Ovary (tissue), 9 donors: ENCODE measurements around the gene TMEM30A. TPM values are rescaled to one million over a fixed set of nuclear protein-coding genes. Genes with fewer than 3 reads are reported as not detected.

ENCODE experiments used
- DNase-seq, 5 donors: peaks; one replicate each; pipeline ENCODE4 v3.0.0-alpha.2; 2019 to 2020
- H3K27ac ChIP-seq, 2 donors: fragments of 200-600 bp; one replicate each; pipeline versions ENCODE4 v1.5.1 to v1.8.0; 2019 to 2022
- H3K27me3 ChIP-seq: fragments of 200-600 bp; one replicate; pipeline ENCODE4 v1.8.0; 2022
- H3K36me3 ChIP-seq: fragments of 200-600 bp; sonication (generic); one replicate; pipeline ENCODE4 v1.5.1; 2019
- H3K4me1 ChIP-seq: one replicate; pipeline ENCODE4 v1.8.1; 2013; ENCODE audit warnings: mild to moderate bottlenecking, moderate library complexity; ENCODE audit not compliant: insufficient read depth
- H3K4me3 ChIP-seq: fragments of 200-600 bp; sonication (generic); one replicate; pipeline ENCODE4 v1.5.1; 2017
- H3K9me3 ChIP-seq, 2 donors: fragments of 200-600 bp in 1 of 2; sonication (generic) in 1 of 2; one replicate each; pipeline versions ENCODE4 v1.5.1 to v1.8.1; 2013 to 2019; ENCODE audit warnings: mild to moderate bottlenecking in 1 of 2, moderate library complexity in 1 of 2
- CTCF ChIP-seq, 3 donors: fragments of 450-650 bp in 2 of 3; fragments of 200-600 bp in 1 of 3; IDR thresholded peaks; one replicate each; pipeline versions ENCODE4 v1.5.1 to v1.8.0; 2016 to 2022; ENCODE audit warnings: antibody characterized with exemption in 3 of 3, mild to moderate bottlenecking in 1 of 3
- EP300 ChIP-seq: sonication (generic); formaldehyde crosslinking; IDR thresholded peaks from one replicate; pipeline ENCODE4 v1.6.1; 2017; ENCODE audit warnings: antibody characterized with exemption
- POLR2A ChIP-seq: fragments of 450-650 bp; IDR thresholded peaks from one replicate; pipeline ENCODE4 v1.6.1; 2017; ENCODE audit warnings: antibody characterized with exemption, mild to moderate bottlenecking, moderate library complexity
- WGBS, 3 donors: extraction: QIAGEN DNeasy Blood & Tissue Kit in 1 of 3; methylation state at CpG; one replicate each; pipeline versions ENCODE4 v1.1.5 to v1.1.7; 2013 to 2017; 5-methylcytosine and 5-hydroxymethylcytosine counted together
- intact Hi-C, 4 donors: fragments of 100-400 bp; cut with DNase I; formaldehyde crosslinking; loops; one replicate each; pipeline versions ENCODE4 v1.11.0 to v1.15.1; 2022 to 2023
- polyA plus RNA-seq, 2 donors: library from polyadenylated mRNA; stranded (reverse); fragments of 200-250 nt in 1 of 2; fragments of 350-450 nt in 1 of 2; fragmentation: Illumina TruSeq in 1 of 2; extraction: RNeasy Lipid Tissue Mini Kit (QIAGEN cat#74804) in 1 of 2; gene quantifications; one replicate each; pipeline ENCODE4 v1.2.3, GENCODE V29; 2013 to 2014
- total RNA-seq, 7 donors: library from RNA; depleted of rRNA in 2 of 7; stranded (reverse); fragments of >200 nt in 2 of 7; fragmentation: NEBNext Ultra II Directional in 3 of 7; extraction: Animal tissue kit (Norgen Biotek cat#: 25700) in 3 of 7; gene quantifications; one replicate each; pipeline versions ENCODE4 v1.1.0 to v1.2.4, GENCODE V29; 2016 to 2023
- donor health status: DM: no; HTN: no; CAD: no; lungs with moderate emphysema.
- donor health status: DM: no; HTN: no; CAD: no.
- donor health status: Bipolar disorder and iron deficiency.
- donor health status: DM: yes; HTN: yes; CAD: no.
- donor health status: DM: no; HTN: no; CAD: no.
- donor health status: DM: yes; HTN: yes; CAD: no.

TMEM30A gene
- total and polyA plus RNA-seq, 9 donors = 46.1 to 88.0 (median 71.1) TPM

- Histone ChIP-seq H3K36me3 (no peaks in the 10 kb centered on the region), H3K4me1 (peaks cover 1% of the 10 kb centered on the region), H3K27me3 (no peaks in the 10 kb centered on the region), H3K4me3 (no peak overlapping the region), H3K27ac (no peak overlapping the region), H3K9me3 (no peaks in the 10 kb centered on the region)
- TF ChIP-seq CTCF (IDR thresholded peaks at IDR 0.05) (peak; percentile 78 to 89 (median 83)), POLR2A (no peak)
- intact Hi-C loops = loop anchor here (5.0 to 10.0 kb wide), 8 partner anchors 114 to 1474 kb away; no protein-coding TSS in a partner anchor
- WGBS, 3 donors = 26 to 33% (median 32%) methylated on average over 33 of the region's 33 CpGs
- peak; percentile 82 to 91 (median 91) for DNase-seq
Measured at GRCh38 chr6:75208298-75209183, 76.1 kb downstream of the TMEM30A start.

- H3K4me3 ChIP-seq = peak overlapping the region; percentile 57
- WGBS, 3 donors = 42 to 51% (median 43%) methylated on average over 35 of the region's 35 CpGs
- H3K27me3 ChIP-seq = no peaks in the 10 kb centered on the region
- peak overlapping the region in 1 of 2 donors; percentile 93 for H3K27ac ChIP-seq
- peaks cover 10% of the 10 kb centered on the region for H3K4me1 ChIP-seq
- intact Hi-C loops = loop anchor here (5.0 to 10.0 kb wide), 8 partner anchors 112 to 1472 kb away; no protein-coding TSS in a partner anchor
- TF ChIP-seq POLR2A (no peak), CTCF (IDR thresholded peaks at IDR 0.05) (no peak), EP300 (no peak)
- no peaks in the 10 kb centered on the region for H3K9me3 ChIP-seq
- H3K36me3 ChIP-seq = no peaks in the 10 kb centered on the region
- DNase-seq = peak; percentile 42 to 60 (median 52)
Measured at GRCh38 chr6:75206576-75207342, 77.8 kb downstream of the TMEM30A start.

GRCh38 chr6:75205776-75206575, 78.6 kb downstream of the TMEM30A start, which contains the start of gene COL12A1:
Gene COL12A1 (minus strand): TSS chr6:75206053. CDS start chr6:75202792, 3,261 bp downstream.
- Histone ChIP-seq H3K36me3 (no peaks in the 10 kb centered on the region), H3K4me1 (peaks cover 10% of the 10 kb centered on the region), H3K4me3 (peak within 1 kb of the TSS; percentile 57), H3K27ac (peak within 1 kb of the TSS; percentile 93), H3K9me3 (no peaks in the 10 kb centered on the region), H3K27me3 (no peaks in the 10 kb centered on the region)
- WGBS, 3 donors = 0% methylated on average over 64 of the region's 64 CpGs
- intact Hi-C loops = loop anchor here (5.0 to 10.0 kb wide), 8 partner anchors 111 to 1471 kb away; no protein-coding TSS in a partner anchor
- TF ChIP-seq POLR2A = peak; percentile 74
- peak in 1 of 3 donors; percentile 11 for TF ChIP-seq CTCF (IDR thresholded peaks at IDR 0.05)
- TF ChIP-seq EP300 = no peak
- peak; percentile 91 to 98 (median 96) for DNase-seq
